ENCODE data around the gene PRKG1.
A peak's percentile ranks its signal among the peaks of the same experiment; 100 is the strongest.

PRKG1 gene

GRCh38 chr10:52256832-52257691, 1182.8 kb downstream of the PRKG1 start:
- DNase-seq = no peak

GRCh38 chr10:52257692-52258075, 1183.4 kb downstream of the PRKG1 start:
- no peak for DNase-seq

- no peak for DNase-seq
Observed at GRCh38 chr10:52258799-52259425, 1184.6 kb downstream of the PRKG1 start.

GRCh38 chr10:52259426-52259812, 1185.1 kb downstream of the PRKG1 start:
- no peak for DNase-seq

- DNase-seq = no peak
Observed at GRCh38 chr10:52261362-52261761, 1187.1 kb downstream of the PRKG1 start.

- no peak for DNase-seq
Observed at GRCh38 chr10:52265131-52265926, 1191.0 kb downstream of the PRKG1 start.

- DNase-seq = no peak
Observed at GRCh38 chr10:52266858-52267257, 1192.6 kb downstream of the PRKG1 start.

- no peak for DNase-seq
Observed at GRCh38 chr10:52268790-52269189, 1194.5 kb downstream of the PRKG1 start.

GRCh38 chr10:52269233-52269632, 1194.9 kb downstream of the PRKG1 start:
- DNase-seq = no peak

- no peak for DNase-seq
Observed at GRCh38 chr10:52276163-52276562, 1201.9 kb downstream of the PRKG1 start.

GRCh38 chr10:52276986-52277385, 1202.7 kb downstream of the PRKG1 start:
- no peak for DNase-seq

- no peak for DNase-seq
Observed at GRCh38 chr10:52279546-52279945, 1205.3 kb downstream of the PRKG1 start.

- DNase-seq = no peak
Observed at GRCh38 chr10:52280051-52280450, 1205.8 kb downstream of the PRKG1 start.

- DNase-seq = no peak
Observed at GRCh38 chr10:52283174-52283573, 1208.9 kb downstream of the PRKG1 start.

GRCh38 chr10:52284416-52285013, 1210.2 kb downstream of the PRKG1 start:
- no peak for DNase-seq

- no peak for DNase-seq
Observed at GRCh38 chr10:52287866-52288265, 1213.6 kb downstream of the PRKG1 start.

- no peak for DNase-seq
Observed at GRCh38 chr10:52297747-52298146, 1223.5 kb downstream of the PRKG1 start.

- no peak for DNase-seq
Observed at GRCh38 chr10:52300599-52301277, 1226.5 kb downstream of the PRKG1 start.

- peak; percentile 28 for DNase-seq
Observed at GRCh38 chr10:52308251-52309031, 1234.2 kb downstream of the PRKG1 start.

GRCh38 chr10:52312942-52313255, 1238.6 kb downstream of the PRKG1 start:
- DNase-seq = no peak

- DNase-seq = no peak
Observed at GRCh38 chr10:52313256-52313932, 1239.1 kb downstream of the PRKG1 start.

Measured in activated CD4-positive, alpha-beta T cell treated with anti-CD3 and anti-CD28 coated beads, Interleukin-10, Interleukin-2, amounts not matched to agents 100 ng/mL and 50 ng/mL, durations not matched to agents 16 hours and 8 hours (primary cell).